GM12891 (cell line): Measurements from ENCODE around the gene PSME3IP1.

Experiments
- POLR2A ChIP-seq: IDR thresholded peaks from 2 replicates; pipeline ENCODE4 v1.6.1; 2011; ENCODE audit warnings: low read depth, low read length, control low read depth
- POLR2AphosphoS5 ChIP-seq: IDR thresholded peaks from 2 replicates; pipeline ENCODE4 v1.6.1; 2011; ENCODE audit warnings: low read depth, low read length, control low read depth

GRCh38 chr16:57146040-57146647, 39.7 kb downstream of the PSME3IP1 start:
- TF ChIP-seq POLR2A (no peak), POLR2AphosphoS5 (no peak)
